H9 (cell line): ENCODE results near the gene REV1. TPM values are rescaled to one million over a fixed set of nuclear protein-coding genes. Genes with fewer than 3 reads are reported as not detected.

Experiments
- DNase-seq: peaks from one replicate; pipeline ENCODE4 v3.0.0-alpha.2; 2017
- H2AFZ ChIP-seq: one replicate; pipeline ENCODE4 v1.6.1; 2013; ENCODE audit warnings: mild to moderate bottlenecking, low read length, control low read depth, moderate library complexity
- H2AK5ac ChIP-seq: 2 replicates; pipeline ENCODE4 v1.6.1; 2013; ENCODE audit warnings: low read length, control low read depth, mixed read lengths; ENCODE audit not compliant: insufficient read length
- H2BK120ac ChIP-seq: one replicate; pipeline ENCODE4 v1.6.1; 2013; ENCODE audit warnings: low read depth, mild to moderate bottlenecking, low read length, control low read depth, inconsistent platforms; ENCODE audit not compliant: poor library complexity, severe bottlenecking
- H2BK12ac ChIP-seq: 2 replicates; pipeline ENCODE4 v1.6.1; 2013; ENCODE audit warnings: low read length, control low read depth, mixed read lengths, low read depth; ENCODE audit not compliant: insufficient read length
- H2BK15ac ChIP-seq: 2 replicates; pipeline ENCODE4 v1.6.1; 2013; ENCODE audit warnings: low read depth, low read length, control low read depth
- H2BK20ac ChIP-seq: one replicate; pipeline ENCODE4 v1.6.1; 2013; ENCODE audit warnings: low read depth, mild to moderate bottlenecking, low read length, control low read depth, inconsistent platforms; ENCODE audit not compliant: poor library complexity, severe bottlenecking
- H2BK5ac ChIP-seq: 2 replicates; pipeline ENCODE4 v1.6.1; 2013; ENCODE audit warnings: low read length, control low read depth, mixed read lengths; ENCODE audit not compliant: insufficient read length
- H3K14ac ChIP-seq: 2 replicates; pipeline ENCODE4 v1.6.1; 2013; ENCODE audit warnings: low read length, control low read depth; ENCODE audit not compliant: insufficient read depth
- H3K18ac ChIP-seq: 2 replicates; pipeline ENCODE4 v1.6.1; 2013; ENCODE audit warnings: low read depth, mild to moderate bottlenecking, mixed read lengths, low read length, control low read depth; ENCODE audit not compliant: insufficient read length
- H3K23ac ChIP-seq: 2 replicates; pipeline ENCODE4 v1.6.1; 2013; ENCODE audit warnings: low read length, control low read depth, mixed read lengths, low read depth; ENCODE audit not compliant: insufficient read length
- H3K23me2 ChIP-seq: 2 replicates; pipeline ENCODE4 v1.6.1; 2013; ENCODE audit warnings: low read depth, mild to moderate bottlenecking, mixed read lengths, low read length, control low read depth; ENCODE audit not compliant: insufficient read length, poor library complexity, severe bottlenecking
- H3K27ac ChIP-seq: 2 replicates; pipeline ENCODE4 v1.5.1; 2013; ENCODE audit warnings: low read length, control low read depth, mixed read lengths, low read depth; ENCODE audit not compliant: insufficient read length
- H3K27me3 ChIP-seq: 2 replicates; pipeline ENCODE4 v1.6.1; 2013; ENCODE audit warnings: low read length, control low read depth, inconsistent platforms; ENCODE audit not compliant: insufficient read depth
- H3K4ac ChIP-seq: 2 replicates; pipeline ENCODE4 v1.6.1; 2013; ENCODE audit warnings: low read depth, mild to moderate bottlenecking, control low read depth, inconsistent platforms, low read length, moderate library complexity
- H3K4me1 ChIP-seq: 2 replicates; pipeline ENCODE4 v1.6.1; 2013; ENCODE audit warnings: low read length, control low read depth, inconsistent platforms; ENCODE audit not compliant: insufficient read depth
- H3K4me2 ChIP-seq: 2 replicates; pipeline ENCODE4 v1.6.1; 2013; ENCODE audit warnings: low read length, control low read depth, mixed read lengths; ENCODE audit not compliant: insufficient read length, insufficient read depth
- H3K56ac ChIP-seq: 2 replicates; pipeline ENCODE4 v1.6.1; 2013; ENCODE audit warnings: low read depth, mild to moderate bottlenecking, mixed read lengths, low read length, control low read depth; ENCODE audit not compliant: insufficient read length
- H3K79me1 ChIP-seq: 2 replicates; pipeline ENCODE4 v1.6.1; 2013; ENCODE audit warnings: low read depth, mild to moderate bottlenecking, moderate library complexity, low read length, control low read depth, inconsistent platforms; ENCODE audit not compliant: insufficient read depth, poor library complexity, severe bottlenecking
- H3K79me2 ChIP-seq: 2 replicates; pipeline ENCODE4 v1.6.1; 2013; ENCODE audit warnings: low read length, control low read depth, inconsistent platforms; ENCODE audit not compliant: insufficient read depth
- H3K9ac ChIP-seq: 2 replicates; pipeline ENCODE4 v1.6.1; 2013; ENCODE audit warnings: low read length, control low read depth, mixed read lengths; ENCODE audit not compliant: insufficient read length; ENCODE audit errors: extremely low read depth
- H3K9me3 ChIP-seq: one replicate; pipeline ENCODE4 v1.6.1; 2013; ENCODE audit warnings: low read depth, low read length, inconsistent platforms; ENCODE audit not compliant: control insufficient read depth
- H3T11ph ChIP-seq: one replicate; pipeline ENCODE4 v1.6.1; 2013; ENCODE audit warnings: mild to moderate bottlenecking, low read length, control low read depth, inconsistent platforms
- H4K20me1 ChIP-seq: one replicate; pipeline ENCODE4 v1.6.1; 2013; ENCODE audit not compliant: control insufficient read depth, insufficient read length, insufficient read depth
- H4K5ac ChIP-seq: 2 replicates; pipeline ENCODE4 v1.6.1; 2013; ENCODE audit warnings: low read depth, mild to moderate bottlenecking, mixed read lengths, low read length, control low read depth; ENCODE audit not compliant: insufficient read length
- H4K8ac ChIP-seq: replicated peaks from 2 replicates; pipeline ENCODE4 v1.6.1; 2013; ENCODE audit warnings: low read length, control low read depth, mixed read lengths, low read depth; ENCODE audit not compliant: insufficient read length
- H4K91ac ChIP-seq: 2 replicates; pipeline ENCODE4 v1.6.1; 2013; ENCODE audit warnings: low read depth, mild to moderate bottlenecking, moderate library complexity, mixed read lengths, low read length, control low read depth; ENCODE audit not compliant: insufficient read length
- H3K27ac Mint-ChIP-seq, 3 experiments: 2 replicates in 2 of 3; 3 replicates in 1 of 3; pipeline ENCODE4 v1.8.0; 2020 to 2021; ENCODE audit warnings: mixed read lengths in 3 of 3, mild to moderate bottlenecking in 1 of 3, moderate library complexity in 1 of 3
- H3K27me3 Mint-ChIP-seq: 2 replicates; pipeline ENCODE4 v1.8.0; 2021; ENCODE audit warnings: low read depth, mild to moderate bottlenecking, moderate library complexity, mixed read lengths
- H3K36me3 Mint-ChIP-seq, 3 experiments: 2 replicates in 2 of 3; 3 replicates in 1 of 3; pipeline ENCODE4 v1.8.0; 2020 to 2021; ENCODE audit warnings: low read depth in 3 of 3, mixed read lengths in 3 of 3; ENCODE audit not compliant: insufficient read depth in 1 of 3
- H3K4me1 Mint-ChIP-seq, 2 experiments: 2 replicates each; pipeline ENCODE4 v1.8.0; 2020; ENCODE audit warnings: mixed read lengths in 2 of 2
- H3K4me3 Mint-ChIP-seq, 2 experiments: 2 replicates in 1 of 2; 3 replicates in 1 of 2; pipeline ENCODE4 v1.8.0; 2020 to 2021; ENCODE audit warnings: mild to moderate bottlenecking in 2 of 2, mixed read lengths in 2 of 2, moderate library complexity in 1 of 2
- H3K9me3 Mint-ChIP-seq, 2 experiments: 2 replicates in 1 of 2; 3 replicates in 1 of 2; pipeline ENCODE4 v1.8.0; 2020; ENCODE audit warnings: mild to moderate bottlenecking in 2 of 2, mixed read lengths in 2 of 2, moderate library complexity in 1 of 2
- total RNA-seq: library from RNA; stranded (reverse); gene quantifications from 2 replicates; pipeline ENCODE4 v1.2.1, GENCODE V29; 2021
- TF ChIP-seq, protein P1 (sequence below): fragments of 200-600 bp; sonication (generic); conservative IDR thresholded peaks from 3 replicates; pipeline ENCODE4 v1.8.0; 2021; ENCODE audit warnings: antibody characterized with exemption, mild to moderate bottlenecking

The REV1 gene
- total RNA-seq, 1 experiment from 2014 or later, result 41.6 TPM

DNA sequence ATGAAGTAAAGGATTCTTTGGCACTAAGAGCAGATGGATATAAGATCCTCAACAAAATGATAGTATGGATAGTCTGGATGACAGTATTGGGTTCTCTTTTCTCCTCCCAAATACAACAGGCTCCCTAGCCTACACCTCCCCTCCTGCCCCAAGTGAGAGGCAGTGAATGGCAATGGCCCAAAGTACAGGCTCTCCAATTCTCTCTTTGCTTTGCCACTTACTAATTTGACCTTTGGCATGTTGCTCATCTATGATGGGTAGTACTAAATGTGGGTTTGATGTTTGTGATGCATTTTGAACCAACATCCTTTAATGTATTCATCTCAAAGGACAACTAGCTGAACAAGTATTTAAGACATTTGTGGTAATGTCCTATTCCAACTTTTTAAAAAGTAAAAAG is 86.7 kb downstream of the REV1 start:
- Histone ChIP-seq H3K9ac (no peak overlapping the region), H2BK12ac (no peak overlapping the region), H3K4me2 (no peak overlapping the region), H2BK20ac (no peak overlapping the region), H4K8ac (no peak overlapping the region), H3K27ac (no peak overlapping the region), H4K20me1 (no peaks in the 10 kb centered on the region), H3K79me1 (no peaks in the 10 kb centered on the region), H2BK5ac (no peak overlapping the region), H3K23me2 (no peaks in the 10 kb centered on the region), H4K91ac (no peak overlapping the region), H3K27me3 (no peaks in the 10 kb centered on the region), H3K9me3 (no peaks in the 10 kb centered on the region), H3T11ph (no peak overlapping the region), H3K4ac (no peak overlapping the region), H2BK15ac (no peak overlapping the region), H4K5ac (no peak overlapping the region), H3K4me1 (no peaks in the 10 kb centered on the region; the same call in 1 of the 2 replicates), H3K18ac (no peak overlapping the region), H2BK120ac (no peak overlapping the region), H2AFZ (no peak overlapping the region), H2AK5ac (no peak overlapping the region), H3K79me2 (no peaks in the 10 kb centered on the region), H3K56ac (no peak overlapping the region), H3K14ac (no peak overlapping the region), H3K23ac (no peak overlapping the region)
- no peaks in the 10 kb centered on the region for H3K27me3 Mint-ChIP-seq
- H3K9me3 Mint-ChIP-seq, result no peaks in the 10 kb centered on the region
- DNase-seq, result no peak
- no peak overlapping the region for H3K4me3 Mint-ChIP-seq
- TF ChIP-seq, protein P1, sequence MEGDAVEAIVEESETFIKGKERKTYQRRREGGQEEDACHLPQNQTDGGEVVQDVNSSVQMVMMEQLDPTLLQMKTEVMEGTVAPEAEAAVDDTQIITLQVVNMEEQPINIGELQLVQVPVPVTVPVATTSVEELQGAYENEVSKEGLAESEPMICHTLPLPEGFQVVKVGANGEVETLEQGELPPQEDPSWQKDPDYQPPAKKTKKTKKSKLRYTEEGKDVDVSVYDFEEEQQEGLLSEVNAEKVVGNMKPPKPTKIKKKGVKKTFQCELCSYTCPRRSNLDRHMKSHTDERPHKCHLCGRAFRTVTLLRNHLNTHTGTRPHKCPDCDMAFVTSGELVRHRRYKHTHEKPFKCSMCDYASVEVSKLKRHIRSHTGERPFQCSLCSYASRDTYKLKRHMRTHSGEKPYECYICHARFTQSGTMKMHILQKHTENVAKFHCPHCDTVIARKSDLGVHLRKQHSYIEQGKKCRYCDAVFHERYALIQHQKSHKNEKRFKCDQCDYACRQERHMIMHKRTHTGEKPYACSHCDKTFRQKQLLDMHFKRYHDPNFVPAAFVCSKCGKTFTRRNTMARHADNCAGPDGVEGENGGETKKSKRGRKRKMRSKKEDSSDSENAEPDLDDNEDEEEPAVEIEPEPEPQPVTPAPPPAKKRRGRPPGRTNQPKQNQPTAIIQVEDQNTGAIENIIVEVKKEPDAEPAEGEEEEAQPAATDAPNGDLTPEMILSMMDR, result no peak
- H3K27ac Mint-ChIP-seq, result peak overlapping the region in 2 of 3 experiments; percentile 5 to 40; a peak in 2 of 7 replicates
- H3K36me3 Mint-ChIP-seq, result peaks cover 33 to 83% (median 70%) of the 10 kb centered on the region in 3 experiments
- peaks cover 26 to 30% of the 10 kb centered on the region in 2 experiments for H3K4me1 Mint-ChIP-seq
